HG03103 (cell line): Measurements from ENCODE around the gene GDI2.
"Not testable (repeated sequence)": the region's sequence is repeated elsewhere in the genome, so short reads cannot be mapped to it uniquely, and the experiment has no call there.

Experiments
- ATAC-seq: cut with Tn5 transposase; IDR thresholded peaks from one replicate; pipeline ENCODE4 v1.9.1; 2021; ENCODE audit warnings: low read depth; ENCODE audit not compliant: unreplicated experiment

The GDI2 gene

DNA sequence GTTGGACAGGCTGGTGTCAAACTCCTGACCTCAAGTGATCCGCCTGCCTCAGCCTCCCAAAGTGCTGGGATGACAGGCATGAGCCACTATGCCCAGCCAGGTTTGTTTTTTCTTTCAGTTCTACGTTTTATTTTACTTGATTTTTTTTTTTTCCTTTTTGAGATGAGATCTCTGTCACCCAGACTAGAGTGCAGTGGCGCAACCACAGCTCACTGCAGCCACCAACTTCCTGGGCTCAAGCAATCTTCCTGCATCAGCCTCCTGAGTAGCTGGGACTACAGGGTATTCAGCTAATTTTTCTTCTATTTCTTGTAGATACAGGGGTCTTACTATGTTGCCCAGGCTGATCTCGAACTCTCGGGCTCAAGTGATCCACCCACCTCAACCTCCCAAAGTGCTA lies 24.3 kb downstream of the GDI2 start:
- no peak for ATAC-seq

DNA sequence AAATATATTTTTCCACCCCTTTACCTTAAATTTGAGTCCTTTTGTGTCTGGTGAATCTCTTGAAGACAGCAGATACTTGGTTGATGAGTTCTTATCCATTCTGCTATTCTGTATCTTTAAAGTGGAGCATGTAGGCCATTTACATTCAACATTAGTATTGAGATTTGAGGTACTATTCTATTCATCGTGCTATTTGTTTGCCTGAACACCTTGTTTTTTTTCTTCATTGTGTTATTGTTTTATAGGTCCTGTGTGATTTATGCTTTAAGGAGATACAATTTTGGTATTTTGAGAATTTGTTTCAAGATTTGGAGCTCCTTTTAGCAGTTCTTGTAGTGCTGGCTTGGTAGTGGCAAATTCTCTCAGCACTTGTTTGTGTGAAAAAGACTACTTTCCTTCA lies 29.9 kb downstream of the GDI2 start:
- ATAC-seq, result no peak

DNA sequence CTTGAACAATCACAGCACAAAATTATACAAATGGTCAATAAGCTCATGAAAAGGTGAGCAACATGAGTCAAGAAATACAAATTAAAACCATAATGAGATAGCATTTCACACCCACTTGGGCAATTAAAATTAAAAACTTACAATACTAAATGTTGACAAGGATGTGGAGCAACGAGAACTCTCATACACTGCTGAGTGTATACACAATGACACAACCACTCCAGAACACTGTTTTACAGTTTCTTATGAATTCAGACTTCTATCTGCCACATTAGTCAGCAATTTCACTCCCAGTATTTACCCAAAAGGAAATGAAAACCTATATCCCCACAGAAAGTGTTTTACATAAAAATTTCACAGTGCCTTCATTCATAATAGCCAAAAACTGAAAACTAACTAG lies 31.1 kb downstream of the GDI2 start:
- ATAC-seq, result no peak

DNA sequence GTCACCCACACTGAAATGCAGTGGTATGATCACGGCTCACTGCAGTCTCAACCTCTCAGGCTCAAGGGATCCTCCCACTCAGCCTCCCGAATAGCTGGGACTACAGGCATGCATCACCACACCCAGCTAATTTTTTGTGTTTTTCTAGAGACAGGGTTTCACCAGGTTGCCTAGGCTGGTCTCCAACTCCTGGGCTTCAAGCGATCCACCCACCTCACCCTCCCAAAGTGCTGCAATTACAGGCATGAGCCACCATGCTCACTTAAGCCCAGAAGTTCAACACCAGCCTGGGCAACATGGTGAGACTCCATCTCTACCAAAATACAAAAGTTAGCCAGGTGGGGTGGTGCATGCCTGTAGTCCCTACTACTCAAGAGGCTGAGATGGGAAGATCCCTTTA lies 33.5 kb downstream of the GDI2 start:
- ATAC-seq, result no peak

DNA sequence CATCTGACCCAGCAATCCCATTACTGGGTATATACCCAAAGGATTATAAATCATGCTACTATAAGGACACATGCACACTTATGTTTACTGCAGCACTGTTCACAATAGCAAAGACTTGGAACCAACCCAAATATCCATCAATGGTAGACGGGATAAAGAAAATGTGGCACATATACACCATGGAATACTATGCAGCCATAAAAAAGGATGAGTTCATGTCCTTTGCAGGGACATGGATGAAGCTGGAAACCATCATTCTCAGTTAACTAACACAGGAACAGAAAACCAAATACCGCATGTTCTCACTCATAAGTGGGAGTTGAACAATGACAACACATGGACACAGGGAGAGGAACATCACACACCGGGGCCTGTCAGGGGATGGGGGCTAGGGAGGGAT lies 35.5 kb downstream of the GDI2 start:
- ATAC-seq, result not testable (repeated sequence)

DNA sequence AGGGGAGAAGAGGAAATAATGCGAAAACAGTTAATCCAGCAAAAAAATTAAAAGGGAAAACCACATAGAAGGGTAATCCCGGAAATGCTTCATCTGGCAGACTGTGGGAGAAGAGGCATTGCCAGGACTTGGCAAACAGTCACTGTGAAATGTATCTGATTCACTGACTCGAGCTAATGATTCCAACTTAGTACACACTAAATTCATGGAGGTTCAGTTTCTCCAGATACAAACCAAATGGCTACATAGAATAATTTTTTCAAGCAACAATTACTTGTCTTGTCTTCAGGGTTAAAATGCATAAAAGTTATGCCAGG lies 36.4 kb downstream of the GDI2 start:
- no peak for ATAC-seq

DNA sequence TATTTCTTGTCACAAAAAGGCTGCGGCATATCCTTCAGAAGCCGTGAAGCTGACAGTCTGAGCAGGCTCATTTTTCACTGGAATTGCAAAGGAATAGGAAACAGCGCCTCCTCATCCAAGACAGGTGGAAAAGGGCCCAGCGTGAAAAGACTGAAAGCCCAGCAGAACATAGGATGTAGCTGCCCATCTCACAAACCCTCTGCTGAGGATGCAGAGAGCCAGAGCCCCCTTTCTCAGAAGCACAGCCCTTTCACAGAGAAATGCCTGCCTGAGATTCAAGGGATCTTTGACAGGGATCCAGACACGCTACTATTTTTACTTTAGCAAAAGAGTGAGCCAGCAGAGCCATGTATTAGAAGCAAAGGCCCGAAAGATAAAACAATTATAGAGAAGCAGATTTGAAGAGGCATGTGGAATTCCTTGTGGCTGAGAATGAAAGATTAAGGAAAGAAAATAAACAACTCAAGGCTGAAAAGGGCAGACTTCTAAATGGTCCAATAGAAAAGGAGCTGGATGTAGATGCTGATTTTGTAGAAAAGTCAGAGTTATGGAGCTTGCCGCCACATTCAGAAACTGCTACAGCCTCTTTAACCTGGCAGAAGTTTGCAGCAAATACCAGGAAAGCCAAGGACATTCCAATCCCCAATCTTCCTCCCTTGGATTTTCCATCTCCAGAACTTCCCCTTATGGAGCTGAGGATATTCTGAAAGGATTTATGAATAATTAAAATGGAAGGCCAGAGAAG lies 36.9 kb downstream of the GDI2 start:
- no peak for ATAC-seq

DNA sequence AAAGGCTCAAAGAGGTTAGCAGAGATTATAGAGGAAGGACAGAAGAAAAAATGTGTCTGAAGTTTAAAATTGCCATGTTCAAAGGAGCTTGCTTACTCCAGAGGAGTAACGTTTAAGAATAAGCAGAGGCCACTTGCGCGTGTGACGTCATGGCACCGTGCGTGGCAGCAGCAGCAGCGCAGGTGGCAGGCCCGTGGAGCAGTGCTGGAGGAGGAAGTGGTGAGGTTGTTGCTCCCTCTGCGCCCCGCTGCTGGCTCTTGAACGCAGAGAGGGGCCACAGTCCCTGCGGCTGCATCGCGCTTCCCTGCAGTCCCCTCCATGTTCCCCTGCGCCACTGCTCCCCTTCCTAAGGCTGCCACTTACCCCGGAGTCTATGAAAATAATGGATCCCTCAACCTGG lies 37.5 kb downstream of the GDI2 start:
- ATAC-seq, result no peak

DNA sequence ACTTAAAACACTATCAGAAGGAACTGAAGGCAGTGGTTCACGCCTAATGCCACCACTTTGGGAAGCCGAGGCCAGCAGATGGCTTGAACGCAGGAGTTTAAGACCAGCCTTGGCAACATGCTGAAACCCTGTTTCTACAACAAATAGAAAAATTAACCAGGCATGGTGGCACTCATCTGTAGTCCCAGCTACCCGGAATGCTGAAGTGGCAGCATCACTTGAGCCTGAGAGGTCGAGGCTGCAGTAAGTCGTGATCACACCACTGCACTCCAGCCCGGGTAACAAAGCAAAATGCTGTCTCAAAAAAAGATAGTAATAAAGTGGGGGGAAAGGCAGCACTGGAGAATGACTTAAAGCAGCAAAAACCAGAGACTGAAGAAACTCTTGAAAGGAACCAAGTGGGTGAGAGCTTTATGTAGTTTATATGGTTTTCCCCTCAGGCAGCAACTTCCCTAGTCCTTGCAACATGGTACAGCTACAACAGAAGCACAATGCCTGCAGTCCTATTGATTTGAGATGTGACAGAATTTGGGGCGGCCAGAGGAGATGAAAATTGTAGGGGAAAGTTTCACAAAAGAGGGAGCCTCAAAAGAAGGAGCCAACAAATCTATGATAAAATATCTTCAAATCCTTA lies 38.1 kb downstream of the GDI2 start:
- ATAC-seq, result no peak

DNA sequence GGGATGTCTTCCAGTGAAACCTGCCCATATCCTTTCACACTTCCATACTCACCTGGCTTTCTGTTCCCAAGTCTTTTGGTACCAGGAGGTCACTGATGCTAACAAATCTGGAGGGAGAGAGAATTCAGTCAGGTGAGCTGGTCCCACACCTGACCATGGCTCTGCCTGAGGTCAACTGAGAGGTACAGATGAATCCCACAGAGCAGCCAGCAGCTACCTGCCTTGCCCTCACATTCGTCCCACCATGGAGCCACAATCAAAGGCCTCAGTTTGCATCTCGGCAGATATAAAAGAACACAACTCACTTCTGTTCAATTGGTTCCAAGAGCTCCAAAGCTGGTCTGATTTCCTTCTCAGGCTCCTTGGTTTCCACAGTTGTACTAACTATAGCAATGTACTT lies 47.0 kb downstream of the GDI2 start:
- no peak for ATAC-seq

DNA sequence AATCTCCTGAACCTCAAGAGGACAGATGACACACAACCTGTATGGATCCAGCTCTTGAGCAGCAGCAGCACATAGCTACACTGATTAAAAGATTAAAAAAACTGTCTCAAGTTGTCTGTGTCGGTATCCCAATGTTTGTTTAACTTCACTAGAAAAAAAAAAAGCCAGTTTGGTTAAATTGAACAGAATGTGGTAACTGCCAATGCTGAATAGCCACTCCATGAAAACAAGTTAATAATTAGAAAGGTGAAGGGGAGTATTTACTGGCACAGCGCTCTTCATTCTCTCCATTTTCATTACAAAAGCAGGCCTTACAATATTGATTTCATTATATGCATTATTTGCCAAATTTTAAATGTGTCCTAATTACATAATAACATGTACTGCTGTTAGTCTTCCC lies 47.6 kb downstream of the GDI2 start:
- ATAC-seq, result no peak

DNA sequence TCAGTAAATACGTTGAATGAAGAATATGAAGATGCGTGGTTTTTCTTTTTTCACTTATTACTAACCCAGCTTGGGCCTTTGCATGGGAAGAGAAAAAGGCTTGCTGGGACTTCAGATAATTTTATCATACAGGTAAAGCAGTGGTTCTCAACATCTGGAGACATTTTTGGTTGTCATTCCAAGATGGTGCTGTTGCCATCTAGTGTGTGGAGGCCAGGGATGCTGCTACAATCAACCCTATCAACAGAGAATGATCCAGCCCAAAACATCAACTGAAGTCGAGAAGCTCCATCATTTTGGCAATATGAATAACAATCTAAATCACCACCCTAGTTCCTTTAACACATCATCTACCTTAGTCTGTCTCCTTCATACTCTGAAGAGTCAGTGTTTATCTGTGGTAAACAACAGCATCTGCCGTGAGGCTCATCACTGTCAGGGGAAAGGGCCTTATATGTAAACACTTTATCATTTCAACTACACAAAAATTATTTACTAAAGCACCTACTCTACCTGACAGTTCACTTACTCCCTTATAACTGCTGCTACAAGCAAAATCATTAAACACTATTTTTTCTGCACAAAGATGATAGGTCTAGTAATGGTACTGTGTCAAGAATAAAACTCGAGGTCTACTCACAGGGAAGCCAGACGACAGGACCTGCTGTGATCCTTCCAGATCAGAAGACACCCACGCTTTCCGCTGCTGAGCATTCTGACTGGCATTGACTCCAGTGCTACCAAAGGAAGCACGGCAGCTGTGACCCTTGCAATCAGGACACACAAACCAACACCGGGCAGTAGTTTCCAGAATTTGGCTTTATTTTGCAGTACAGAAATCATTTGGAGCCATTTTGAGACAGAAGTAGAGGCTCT lies 48.6 kb downstream of the GDI2 start:
- ATAC-seq, result no peak

DNA sequence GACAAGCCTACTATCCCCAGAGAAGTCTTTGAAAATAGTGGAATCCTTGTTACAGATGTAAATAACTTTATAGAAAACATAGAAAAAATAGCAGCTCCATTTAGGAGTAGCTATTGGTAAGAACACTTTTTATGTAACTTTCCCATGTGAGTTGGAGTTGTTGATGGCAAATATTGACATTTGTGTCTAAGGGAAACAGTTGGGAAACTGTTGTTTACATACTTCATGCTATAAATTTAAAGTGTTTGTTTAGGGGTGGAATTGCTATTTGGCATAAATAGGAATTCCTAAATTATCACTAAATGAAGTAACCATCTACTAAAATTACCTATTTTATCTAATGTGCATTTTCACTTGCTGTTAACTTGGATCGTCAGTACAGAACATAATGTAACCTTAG lies 50.7 kb downstream of the GDI2 start:
- no peak for ATAC-seq

DNA sequence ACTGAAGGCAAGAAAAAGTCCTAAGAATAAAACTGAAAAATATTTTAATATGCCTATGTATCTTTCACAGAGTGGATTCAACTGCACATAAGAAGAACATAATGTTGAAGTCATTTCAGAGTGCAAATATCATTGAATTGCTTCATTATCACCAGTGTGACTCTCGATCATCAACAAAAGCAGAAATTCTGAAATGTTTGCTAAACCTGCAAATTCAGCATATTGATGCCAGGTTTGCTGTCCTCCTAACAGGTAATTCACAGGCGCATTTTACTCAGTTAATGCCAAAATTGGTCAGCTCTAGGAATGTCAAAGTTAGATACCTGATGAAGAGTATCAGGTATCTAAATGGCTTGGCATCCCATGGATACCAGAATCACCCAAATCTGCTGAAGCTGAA lies 52.0 kb downstream of the GDI2 start:
- no peak for ATAC-seq

DNA sequence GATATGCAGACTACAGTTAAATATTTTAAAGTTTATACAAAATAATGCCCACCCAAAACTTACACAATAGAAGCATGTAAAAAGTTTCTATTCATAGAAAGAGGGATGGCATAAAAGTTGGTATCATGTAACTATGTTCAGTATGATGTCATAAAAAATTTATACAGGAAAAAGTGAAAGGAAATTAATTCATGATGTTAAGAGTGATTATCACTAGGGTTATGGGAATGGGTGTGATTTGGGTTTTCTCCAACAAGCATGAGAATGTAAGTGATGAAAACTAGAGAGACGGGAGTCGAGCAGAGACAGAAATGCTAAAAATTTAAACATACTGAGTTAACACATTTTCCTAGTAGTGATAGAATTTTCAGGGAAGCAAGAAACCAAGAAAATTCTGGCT lies 52.7 kb downstream of the GDI2 start:
- no peak for ATAC-seq

DNA sequence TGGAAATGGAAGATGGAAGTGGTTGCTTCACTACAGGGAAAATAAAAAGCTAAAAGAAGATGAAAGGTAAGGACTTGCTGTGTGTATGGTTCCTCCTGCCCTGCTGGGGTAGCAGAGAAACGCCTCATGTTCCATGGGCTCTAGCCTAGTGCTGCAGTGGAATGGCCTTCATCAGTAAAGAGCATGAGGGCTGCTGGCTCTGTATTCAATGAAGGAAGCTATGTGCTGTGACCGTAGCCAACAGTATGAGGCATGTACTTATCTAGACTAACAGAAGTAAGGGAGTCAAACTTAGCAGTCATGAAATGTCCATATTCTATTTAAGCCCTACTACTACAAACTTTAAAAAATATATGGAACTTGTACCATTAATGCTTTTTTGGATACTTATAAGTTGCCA lies 54.3 kb downstream of the GDI2 start:
- no peak for ATAC-seq

DNA sequence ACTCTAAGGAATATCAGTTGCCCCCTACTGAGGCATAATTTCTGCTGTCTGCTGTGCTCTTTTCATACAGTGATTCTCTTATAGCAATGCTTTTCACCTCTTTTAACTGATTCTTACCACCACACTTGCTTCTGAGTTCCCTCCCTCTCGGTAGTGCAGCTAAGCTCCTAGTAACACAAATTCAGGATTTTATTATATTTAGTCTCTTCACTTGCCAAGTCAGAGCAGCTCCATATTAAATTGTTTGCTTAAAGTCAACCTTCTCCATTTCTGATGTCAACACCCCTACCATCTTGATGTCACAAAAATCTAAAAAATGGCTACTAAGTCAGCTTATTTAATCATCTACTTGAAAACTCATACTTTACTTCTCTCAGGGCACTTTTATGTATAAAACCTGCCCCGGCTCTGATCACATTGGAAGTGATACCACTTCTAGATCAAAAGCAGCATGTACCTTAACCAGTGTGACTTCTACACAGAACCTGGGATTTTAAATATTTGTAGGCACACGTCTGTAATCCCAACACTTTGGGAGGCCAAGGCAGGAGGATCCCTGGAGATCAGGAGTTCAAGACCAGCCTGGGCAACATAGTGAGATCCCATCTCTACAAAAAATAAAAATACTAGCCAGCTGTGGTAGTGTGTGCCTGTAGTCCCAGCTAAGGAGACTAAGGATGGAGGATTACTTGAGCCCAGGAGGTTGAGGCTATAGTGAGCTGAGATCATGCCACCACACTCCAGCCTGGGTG lies 55.3 kb downstream of the GDI2 start:
- ATAC-seq, result no peak

DNA sequence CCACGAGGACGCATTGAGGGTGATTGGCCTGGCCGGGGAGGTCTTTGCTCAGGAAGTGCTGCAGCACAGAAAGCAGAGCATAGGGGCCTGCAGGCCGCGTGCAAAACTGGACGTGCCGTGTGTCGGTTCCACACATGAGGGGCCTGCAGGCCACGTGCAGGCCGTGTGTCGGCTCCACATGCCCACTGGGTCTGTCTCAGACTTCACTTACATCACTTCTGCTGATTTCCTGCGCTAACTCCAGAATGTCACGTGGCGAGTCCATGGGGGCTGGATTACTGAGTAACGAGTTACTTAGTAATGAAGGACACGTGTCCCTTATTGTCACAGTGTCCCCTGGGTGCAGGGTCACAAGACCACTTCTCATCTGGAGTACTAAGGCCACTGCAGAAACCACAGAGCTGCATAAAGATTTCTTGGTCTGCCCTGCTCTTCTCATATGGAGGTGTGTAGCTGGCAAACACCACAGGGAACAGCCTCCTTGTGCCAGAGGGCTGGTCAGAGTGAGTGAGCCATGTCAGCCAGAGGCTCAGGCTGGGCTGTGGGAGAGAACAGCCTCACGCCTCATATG lies 60.8 kb downstream of the GDI2 start:
- ATAC-seq, result no peak

DNA sequence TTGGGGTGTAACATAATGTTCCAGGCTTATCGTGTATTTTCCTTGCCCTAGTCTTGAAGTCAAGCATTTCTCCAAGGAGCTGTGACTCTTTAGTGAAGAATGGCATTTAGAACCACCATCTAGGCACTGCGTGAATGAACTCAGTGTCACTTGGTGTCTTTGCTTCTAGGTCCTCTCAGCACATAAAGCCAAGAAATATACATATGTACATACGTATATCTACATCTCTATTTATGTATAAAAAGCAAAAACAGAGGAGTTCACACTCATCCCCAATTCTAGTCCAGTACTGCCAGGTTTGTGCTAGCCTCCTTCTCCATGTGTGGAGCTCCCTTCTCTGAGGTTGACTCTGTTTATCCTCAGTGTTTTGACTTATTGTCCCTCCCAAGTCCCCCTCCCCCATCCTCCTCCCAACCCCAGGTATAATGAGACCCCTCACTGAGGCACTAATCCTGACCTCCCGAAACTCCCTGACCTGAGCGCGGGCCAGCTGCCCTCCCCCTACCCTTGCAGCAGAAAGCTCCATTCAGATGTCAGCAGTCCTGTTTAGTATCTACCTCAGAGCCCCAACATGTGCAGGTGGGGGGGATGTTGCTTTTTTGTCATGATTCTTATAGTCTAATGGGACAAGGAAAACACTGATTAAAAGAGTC lies 61.5 kb downstream of the GDI2 start:
- no peak for ATAC-seq

DNA sequence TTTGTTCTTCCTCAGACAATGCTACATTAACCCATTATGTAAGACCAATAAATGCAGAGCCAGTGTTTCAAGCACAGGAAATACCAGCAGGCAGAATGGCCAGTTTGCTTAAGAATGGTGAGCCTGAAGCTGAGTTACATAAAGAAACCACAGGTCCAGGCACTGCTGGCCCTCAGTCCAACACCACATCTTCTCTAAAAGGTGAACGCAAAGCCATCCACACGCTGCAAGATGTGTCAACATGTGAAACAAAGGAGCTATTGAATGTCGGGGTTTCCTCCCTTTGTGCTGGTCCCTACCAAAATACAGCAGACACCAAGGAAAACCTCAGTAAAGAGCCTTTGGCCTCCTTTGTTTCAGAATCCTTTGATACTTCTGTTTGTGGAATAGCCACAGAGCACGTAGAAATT lies 64.8 kb downstream of the GDI2 start:
- no peak for ATAC-seq
